Lower lobe of right lung (tissue), 2 donors: ENCODE measurements around the gene FOXP1. TPM values are rescaled to one million over a fixed set of nuclear protein-coding genes. Genes with fewer than 3 reads are reported as not detected.

Experiments
- ATAC-seq, 2 donors: fragments of 200-7000 bp; cut with Tn5 transposase; one replicate each; pipeline ENCODE4 v1.9.1; 2020 to 2022; ENCODE audit warnings: mild to moderate bottlenecking in 2 of 2, moderate library complexity in 2 of 2
- DNase-seq: peaks from one replicate; pipeline ENCODE4 v3.0.0-alpha.2; 2020
- H3K27ac ChIP-seq: fragments of 200-600 bp; one replicate; pipeline ENCODE4 v1.8.0; 2022
- H3K27me3 ChIP-seq: fragments of 200-600 bp; one replicate; pipeline ENCODE4 v1.8.0; 2022; ENCODE audit warnings: low read depth
- H3K36me3 ChIP-seq: fragments of 200-600 bp; one replicate; pipeline ENCODE4 v1.8.0; 2022; ENCODE audit warnings: mild to moderate bottlenecking
- H3K4me1 ChIP-seq: fragments of 200-600 bp; one replicate; pipeline ENCODE4 v1.8.0; 2022
- H3K4me3 ChIP-seq: fragments of 200-600 bp; one replicate; pipeline ENCODE4 v1.8.0; 2022; ENCODE audit warnings: mild to moderate bottlenecking
- H3K9me3 ChIP-seq: fragments of 200-600 bp; one replicate; pipeline ENCODE4 v1.8.0; 2022
- intact Hi-C: fragments of 100-400 bp; cut with DNase I; formaldehyde crosslinking; loops from one replicate; pipeline ENCODE4 v1.11.0; 2022
- total RNA-seq: library from RNA; stranded (reverse); fragmentation: NEBNext Ultra II Directional; extraction: Animal tissue kit (Norgen Biotek cat#: 25700); gene quantifications from one replicate; pipeline ENCODE4 v1.2.1, GENCODE V29; 2021
- TF ChIP-seq, protein P1 (sequence below): fragments of 200-600 bp; IDR thresholded peaks from one replicate; pipeline ENCODE4 v1.8.0; 2022; ENCODE audit warnings: antibody characterized with exemption, mild to moderate bottlenecking
- donor health status: DM: no; HTN: yes; CAD: no; lungs with severe emphysema.

FOXP1 gene
- total RNA-seq, 1 donor from 2014 or later, result 138 TPM

DNA sequence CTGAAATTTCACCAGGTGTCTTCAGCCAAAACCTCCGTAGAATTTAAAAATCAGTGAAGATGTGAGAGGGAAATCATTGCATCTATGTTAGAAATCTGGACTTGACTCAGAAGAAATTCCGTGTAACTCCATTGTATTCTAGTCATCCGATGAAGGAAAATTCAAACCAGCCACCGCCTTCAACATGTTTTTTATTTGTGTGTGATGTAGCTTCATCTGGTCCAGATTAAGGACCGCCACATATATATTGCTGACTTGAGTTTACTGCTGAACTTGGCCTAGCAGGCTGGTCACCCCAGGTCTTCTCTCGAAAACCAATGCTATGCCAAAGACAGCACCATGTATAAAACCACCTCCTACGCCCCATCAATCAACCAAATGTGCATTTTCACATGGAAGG lies 120.9 kb downstream of the FOXP1 start:
- no peaks in the 10 kb centered on the region for H3K36me3 ChIP-seq
- no peaks in the 10 kb centered on the region for H3K4me1 ChIP-seq
- no peak overlapping the region for H3K27ac ChIP-seq
- H3K27me3 ChIP-seq, result no peaks in the 10 kb centered on the region
- H3K4me3 ChIP-seq, result no peak overlapping the region
- ATAC-seq (no peak), DNase-seq (no peak)
- TF ChIP-seq, protein P1, sequence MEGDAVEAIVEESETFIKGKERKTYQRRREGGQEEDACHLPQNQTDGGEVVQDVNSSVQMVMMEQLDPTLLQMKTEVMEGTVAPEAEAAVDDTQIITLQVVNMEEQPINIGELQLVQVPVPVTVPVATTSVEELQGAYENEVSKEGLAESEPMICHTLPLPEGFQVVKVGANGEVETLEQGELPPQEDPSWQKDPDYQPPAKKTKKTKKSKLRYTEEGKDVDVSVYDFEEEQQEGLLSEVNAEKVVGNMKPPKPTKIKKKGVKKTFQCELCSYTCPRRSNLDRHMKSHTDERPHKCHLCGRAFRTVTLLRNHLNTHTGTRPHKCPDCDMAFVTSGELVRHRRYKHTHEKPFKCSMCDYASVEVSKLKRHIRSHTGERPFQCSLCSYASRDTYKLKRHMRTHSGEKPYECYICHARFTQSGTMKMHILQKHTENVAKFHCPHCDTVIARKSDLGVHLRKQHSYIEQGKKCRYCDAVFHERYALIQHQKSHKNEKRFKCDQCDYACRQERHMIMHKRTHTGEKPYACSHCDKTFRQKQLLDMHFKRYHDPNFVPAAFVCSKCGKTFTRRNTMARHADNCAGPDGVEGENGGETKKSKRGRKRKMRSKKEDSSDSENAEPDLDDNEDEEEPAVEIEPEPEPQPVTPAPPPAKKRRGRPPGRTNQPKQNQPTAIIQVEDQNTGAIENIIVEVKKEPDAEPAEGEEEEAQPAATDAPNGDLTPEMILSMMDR, result no peak
- intact Hi-C loops, result no loop called here
- no peaks in the 10 kb centered on the region for H3K9me3 ChIP-seq

DNA sequence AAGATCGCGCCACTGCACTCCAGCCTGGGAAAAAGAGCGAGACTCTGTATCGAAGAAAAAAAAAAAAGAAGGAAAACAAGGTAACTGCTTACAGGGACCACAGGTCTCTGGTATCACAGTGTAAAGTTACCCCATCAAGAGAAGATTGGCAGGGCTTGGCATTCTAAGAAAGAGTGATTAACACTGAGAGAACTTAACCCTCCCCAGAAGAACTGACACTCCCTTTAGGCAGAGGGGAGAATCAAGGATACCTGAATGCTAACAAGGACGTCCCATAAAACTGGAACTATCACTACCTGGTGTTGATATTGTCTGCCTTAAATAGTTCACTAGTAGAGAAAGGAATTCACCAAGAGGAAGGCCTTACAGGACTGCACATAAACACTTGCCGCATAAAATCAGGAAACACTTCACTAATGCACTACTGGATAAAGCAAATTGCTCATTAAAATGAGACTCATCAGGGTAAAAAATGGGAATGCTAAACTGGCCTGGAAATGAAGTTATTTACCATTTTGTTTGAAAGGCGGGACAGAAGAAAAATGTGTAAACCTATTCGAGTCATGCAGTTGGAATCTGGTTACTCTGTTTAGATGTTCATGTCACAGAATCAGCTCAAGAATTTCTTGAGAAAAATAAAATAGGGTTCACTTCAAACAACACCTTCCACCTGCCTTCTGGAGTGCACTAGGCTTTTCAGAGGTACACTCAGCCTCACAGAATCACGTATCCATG lies 121.6 kb downstream of the FOXP1 start:
- TF ChIP-seq, protein P1, result no peak
- no peak overlapping the region for H3K27ac ChIP-seq
- intact Hi-C loops, result no loop called here
- H3K4me1 ChIP-seq, result no peaks in the 10 kb centered on the region
- H3K27me3 ChIP-seq, result no peaks in the 10 kb centered on the region
- H3K36me3 ChIP-seq, result no peaks in the 10 kb centered on the region
- DNase-seq, result no peak
- ATAC-seq, result no peak
- H3K9me3 ChIP-seq, result no peaks in the 10 kb centered on the region
- no peak overlapping the region for H3K4me3 ChIP-seq

DNA sequence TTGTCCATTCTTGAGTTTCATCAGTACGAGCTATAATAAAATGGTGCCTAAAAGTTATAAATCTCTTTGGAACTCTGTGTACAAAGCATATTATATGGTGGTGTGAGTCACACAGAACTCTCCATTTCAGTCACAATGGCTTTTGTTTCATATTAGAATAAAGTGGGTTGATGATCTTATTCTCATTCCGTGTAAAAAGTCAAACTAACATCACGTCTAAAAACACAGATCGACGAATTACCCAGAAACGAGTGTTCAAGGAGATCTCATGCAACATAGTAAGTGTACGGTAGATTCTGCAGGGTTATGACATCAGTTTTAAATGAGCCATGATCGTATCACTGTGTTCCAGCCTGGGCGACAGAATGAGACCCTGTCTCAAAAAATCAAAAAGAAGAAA lies 122.4 kb downstream of the FOXP1 start:
- no peaks in the 10 kb centered on the region for H3K9me3 ChIP-seq
- H3K36me3 ChIP-seq, result no peaks in the 10 kb centered on the region
- intact Hi-C loops, result no loop called here
- no peak overlapping the region for H3K27ac ChIP-seq
- TF ChIP-seq, protein P1, result no peak
- DNase-seq, result no peak
- no peak overlapping the region for H3K4me3 ChIP-seq
- H3K4me1 ChIP-seq, result peaks cover 6% of the 10 kb centered on the region
- no peaks in the 10 kb centered on the region for H3K27me3 ChIP-seq
- no peak for ATAC-seq

DNA sequence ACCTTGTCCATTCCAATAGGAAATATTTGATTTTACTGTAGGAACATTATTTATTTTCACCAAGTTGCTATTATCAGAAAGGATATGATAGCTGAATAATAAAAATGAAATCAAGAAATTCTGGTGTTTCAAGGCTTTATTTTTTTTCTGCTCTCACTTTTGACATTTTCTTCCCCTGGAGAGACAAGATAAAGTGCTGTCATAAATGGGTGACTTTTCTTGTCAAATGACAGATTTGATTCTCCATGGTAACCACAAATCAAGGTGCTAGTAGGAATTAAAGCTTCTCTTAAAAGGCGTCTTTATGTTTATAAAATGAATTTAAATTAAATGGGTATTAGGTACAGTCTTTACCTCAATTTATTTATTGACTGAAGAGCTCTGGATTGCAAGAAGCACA lies 124.6 kb downstream of the FOXP1 start:
- TF ChIP-seq, protein P1, result no peak

DNA sequence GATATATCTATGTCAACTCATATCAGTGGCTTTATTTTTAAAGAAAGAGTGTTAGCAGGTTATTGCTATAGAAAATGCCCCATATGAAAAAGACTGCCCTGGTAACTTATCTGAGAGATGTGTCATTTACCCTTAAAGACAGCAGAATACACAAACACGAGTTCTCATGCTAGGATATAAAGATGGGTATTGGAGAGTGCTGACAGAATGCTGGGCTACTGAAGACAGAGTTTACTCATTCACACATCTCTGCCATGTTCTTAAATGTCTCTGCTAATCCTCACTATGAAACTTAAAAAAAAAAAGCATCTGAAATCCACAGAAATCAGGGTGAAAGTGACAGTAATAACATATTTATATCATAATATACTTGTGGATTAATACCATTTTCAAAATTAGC lies 126.7 kb downstream of the FOXP1 start:
- H3K36me3 ChIP-seq, result no peaks in the 10 kb centered on the region
- no peaks in the 10 kb centered on the region for H3K9me3 ChIP-seq
- H3K27ac ChIP-seq, result no peak overlapping the region
- no peak for ATAC-seq
- H3K4me3 ChIP-seq, result no peak overlapping the region
- TF ChIP-seq, protein P1, result no peak
- DNase-seq, result no peak
- H3K27me3 ChIP-seq, result no peaks in the 10 kb centered on the region
- peaks cover 36% of the 10 kb centered on the region for H3K4me1 ChIP-seq
- intact Hi-C loops, result no loop called here

More for the DNA sequence above, 124.6 kb downstream of the FOXP1 start:
- H3K27me3 ChIP-seq, result no peaks in the 10 kb centered on the region
- H3K36me3 ChIP-seq, result no peaks in the 10 kb centered on the region
- no peak overlapping the region for H3K4me3 ChIP-seq
- intact Hi-C loops, result no loop called here
- H3K9me3 ChIP-seq, result no peaks in the 10 kb centered on the region
- no peak for ATAC-seq
- peaks cover 27% of the 10 kb centered on the region for H3K4me1 ChIP-seq
- no peak for DNase-seq
- H3K27ac ChIP-seq, result no peak overlapping the region
